IMR-90 (cell line): Measurements from ENCODE around the gene ENOX1.

Experiments
- CEBPB ChIP-seq: IDR thresholded peaks from 2 replicates; pipeline ENCODE4 v1.6.1; 2012; ENCODE audit warnings: low read depth, low read length, improper control_type of control experiment
- CTCF ChIP-seq: conservative IDR thresholded peaks from 2 replicates; pipeline ENCODE4 v1.5.1; 2012; ENCODE audit warnings: mild to moderate bottlenecking, low read depth, low read length, improper control_type of control experiment
- POLR2A ChIP-seq: IDR thresholded peaks from 2 replicates; pipeline ENCODE4 v1.6.1; 2012; ENCODE audit warnings: mild to moderate bottlenecking, low read depth, low read length
- SMC3 ChIP-seq: fragments of 150-350 bp; IDR thresholded peaks from 2 replicates; pipeline ENCODE4 v1.6.1; 2016; ENCODE audit warnings: low read depth, mild to moderate bottlenecking, antibody characterized with exemption, low read length, moderate library complexity

- TF ChIP-seq CEBPB (no peak), SMC3 (no peak), CTCF (peak; percentile 18; the same call in 1 of the 2 replicates), POLR2A (no peak)
Observed at GRCh38 chr13:43786766-43787517, at the start of gene ENOX1.
